ES-I3 (cell line): ENCODE results near the gene UGT1A7.
"Not testable (repeated sequence)": the region's sequence is repeated elsewhere in the genome, so short reads cannot be mapped to it uniquely, and the experiment has no call there.

Source experiments
- H3K36me3 ChIP-seq: 2 replicates; pipeline ENCODE4 v1.6.1; 2013; ENCODE audit warnings: mild to moderate bottlenecking, low read length, control low read depth, moderate library complexity; ENCODE audit not compliant: insufficient read depth
- H3K4me1 ChIP-seq: 2 replicates; pipeline ENCODE4 v1.6.1; 2013; ENCODE audit warnings: mild to moderate bottlenecking, control low read depth, low read length; ENCODE audit not compliant: insufficient read depth
- H3K9ac ChIP-seq: 2 replicates; pipeline ENCODE4 v1.6.1; 2013; ENCODE audit warnings: low read depth, mild to moderate bottlenecking, low read length, moderate library complexity
- H3K9me3 ChIP-seq: 2 replicates; pipeline ENCODE4 v1.6.1; 2013; ENCODE audit warnings: mild to moderate bottlenecking, low read length, moderate library complexity; ENCODE audit not compliant: control insufficient read depth, insufficient read depth

UGT1A7 gene

GRCh38 chr2:233681521-233682099 lies at the start of gene UGT1A7:
Gene UGT1A7 (plus strand): TSS chr2:233681901. CDS start chr2:233681938, 37 bp downstream.
- H3K4me1 ChIP-seq, result no peaks in the 10 kb centered on the region; the same call in 1 of the 2 replicates
- no peak within 1 kb of the TSS for H3K9ac ChIP-seq
- H3K9me3 ChIP-seq, result no peaks in the 10 kb centered on the region
- H3K36me3 ChIP-seq, result no peaks in the 10 kb centered on the region

- H3K9me3 ChIP-seq, H3K36me3 ChIP-seq, H3K4me1 ChIP-seq, H3K9ac ChIP-seq: not testable (repeated sequence)
These were observed 45.4 kb upstream of the UGT1A7 start, which contains the start of gene UGT1A10 for GRCh38 chr2:233636306-233636705. Gene UGT1A10 (plus strand): TSS chr2:233636448. CDS start chr2:233636523, 75 bp downstream.

- Histone ChIP-seq H3K9me3 (no peaks in the 10 kb centered on the region), H3K36me3 (no peaks in the 10 kb centered on the region), H3K9ac (no peak overlapping the region), H3K4me1 (no peaks in the 10 kb centered on the region)
These were observed 42.9 kb upstream of the UGT1A7 start for GRCh38 chr2:233638836-233639235.

- no peaks in the 10 kb centered on the region for H3K36me3 ChIP-seq
- no peaks in the 10 kb centered on the region for H3K4me1 ChIP-seq
- H3K9ac ChIP-seq, result no peak overlapping the region
- H3K9me3 ChIP-seq, result no peaks in the 10 kb centered on the region
These were observed 41.8 kb upstream of the UGT1A7 start for GRCh38 chr2:233639860-233640259.

- H3K4me1 ChIP-seq, result no peaks in the 10 kb centered on the region
- no peaks in the 10 kb centered on the region for H3K36me3 ChIP-seq
- no peak overlapping the region for H3K9ac ChIP-seq
- H3K9me3 ChIP-seq, result no peaks in the 10 kb centered on the region
These were observed 38.6 kb upstream of the UGT1A7 start for GRCh38 chr2:233643128-233643527.

GRCh38 chr2:233646033-233646432 lies 35.7 kb upstream of the UGT1A7 start:
- H3K4me1 ChIP-seq, H3K9ac ChIP-seq, H3K36me3 ChIP-seq, H3K9me3 ChIP-seq: not testable (repeated sequence)

- Histone ChIP-seq H3K9ac (no peak overlapping the region), H3K9me3 (no peaks in the 10 kb centered on the region), H3K36me3 (no peaks in the 10 kb centered on the region), H3K4me1 (no peaks in the 10 kb centered on the region)
These were observed 30.7 kb upstream of the UGT1A7 start for GRCh38 chr2:233650981-233651380.

- no peak overlapping the region for H3K9ac ChIP-seq
- no peaks in the 10 kb centered on the region for H3K4me1 ChIP-seq
- H3K9me3 ChIP-seq, result no peaks in the 10 kb centered on the region
- no peaks in the 10 kb centered on the region for H3K36me3 ChIP-seq
These were observed 30.3 kb upstream of the UGT1A7 start for GRCh38 chr2:233651430-233651829.

- Histone ChIP-seq H3K4me1 (no peaks in the 10 kb centered on the region), H3K9me3 (no peaks in the 10 kb centered on the region), H3K9ac (no peak overlapping the region), H3K36me3 (no peaks in the 10 kb centered on the region)
These were observed 27.2 kb upstream of the UGT1A7 start for GRCh38 chr2:233654501-233654900.

GRCh38 chr2:233655043-233655442 lies 26.7 kb upstream of the UGT1A7 start:
- Histone ChIP-seq H3K4me1 (no peaks in the 10 kb centered on the region), H3K36me3 (no peaks in the 10 kb centered on the region)

GRCh38 chr2:233655943-233656342 lies 25.8 kb upstream of the UGT1A7 start:
- H3K9ac ChIP-seq, H3K4me1 ChIP-seq, H3K36me3 ChIP-seq, H3K9me3 ChIP-seq: not testable (repeated sequence)

More at GRCh38 chr2:233655043-233655442, 26.7 kb upstream of the UGT1A7 start:
- Histone ChIP-seq H3K9ac (no peak overlapping the region), H3K9me3 (no peaks in the 10 kb centered on the region)

GRCh38 chr2:233656443-233656842 lies 25.3 kb upstream of the UGT1A7 start:
- Histone ChIP-seq H3K9me3 (no peaks in the 10 kb centered on the region), H3K9ac (no peak overlapping the region), H3K4me1 (no peaks in the 10 kb centered on the region), H3K36me3 (no peaks in the 10 kb centered on the region)

- no peaks in the 10 kb centered on the region for H3K36me3 ChIP-seq
- H3K4me1 ChIP-seq, result no peaks in the 10 kb centered on the region
- no peak overlapping the region for H3K9ac ChIP-seq
- no peaks in the 10 kb centered on the region for H3K9me3 ChIP-seq
These were observed 23.1 kb upstream of the UGT1A7 start for GRCh38 chr2:233658610-233659009.

GRCh38 chr2:233663911-233664310 lies 17.8 kb upstream of the UGT1A7 start:
- Histone ChIP-seq H3K4me1 (no peaks in the 10 kb centered on the region), H3K36me3 (no peaks in the 10 kb centered on the region), H3K9ac (no peak overlapping the region), H3K9me3 (no peaks in the 10 kb centered on the region)

GRCh38 chr2:233668605-233669260 lies 13.0 kb upstream of the UGT1A7 start:
- Histone ChIP-seq H3K36me3 (no peaks in the 10 kb centered on the region), H3K9me3 (no peaks in the 10 kb centered on the region), H3K9ac (no peak overlapping the region), H3K4me1 (no peaks in the 10 kb centered on the region)
